Breast epithelium (tissue), 4 donors: ENCODE data around the gene CISD2. TPM values are rescaled to one million over a fixed set of nuclear protein-coding genes. Genes with fewer than 3 reads are reported as not detected.
"Not testable (repeated sequence)": the region's sequence is repeated elsewhere in the genome, so short reads cannot be mapped to it uniquely, and the experiment has no call there.

Experiments used
- DNase-seq, 2 donors: peaks; one replicate each; pipeline ENCODE4 v3.0.0-alpha.2; 2019; ENCODE audit warnings: low spot score in 2 of 2
- H3K27ac ChIP-seq, 2 donors: fragments of 200-600 bp; sonication (generic) in 1 of 2; one replicate each; pipeline ENCODE4 v1.5.1; 2016 to 2019; ENCODE audit warnings: mild to moderate bottlenecking in 1 of 2
- H3K27me3 ChIP-seq, 2 donors: fragments of 200-600 bp; sonication (generic) in 1 of 2; one replicate each; pipeline versions ENCODE4 v1.5.1 to v1.6.0; 2017 to 2019; ENCODE audit warnings: control low read depth in 1 of 2, mild to moderate bottlenecking in 1 of 2
- H3K36me3 ChIP-seq: fragments of 200-600 bp; one replicate; pipeline ENCODE4 v1.5.1; 2019
- H3K4me1 ChIP-seq, 2 donors: fragments of 200-600 bp; sonication (generic); one replicate each; pipeline ENCODE4 v1.5.1; 2016 to 2019; ENCODE audit warnings: control low read depth in 1 of 2
- H3K4me3 ChIP-seq, 3 donors: fragments of 200-600 bp; sonication (generic); 1 replicate in 2 of 3; 2 replicates in 1 of 3; pipeline ENCODE4 v1.5.1; 2016 to 2019; ENCODE audit warnings: mild to moderate bottlenecking in 3 of 3, moderate library complexity in 2 of 3
- H3K9me3 ChIP-seq, 2 donors: fragments of 200-600 bp; sonication (generic) in 1 of 2; one replicate each; pipeline ENCODE4 v1.5.1; 2016 to 2019; ENCODE audit warnings: control low read depth in 1 of 2
- POLR2A ChIP-seq: fragments of 450-650 bp; IDR thresholded peaks from one replicate; pipeline ENCODE4 v1.6.1; 2016; ENCODE audit warnings: antibody characterized with exemption, mild to moderate bottlenecking, moderate library complexity
- POLR2AphosphoS5 ChIP-seq, 3 donors: sonication (generic); formaldehyde crosslinking; IDR thresholded peaks; one replicate each; pipeline ENCODE4 v1.6.1; 2017; ENCODE audit warnings: antibody characterized with exemption in 3 of 3
- intact Hi-C: fragments of 100-400 bp; cut with DNase I; formaldehyde crosslinking; loops from one replicate; pipeline ENCODE4 v1.15.1; 2023; ENCODE audit warnings: low total_unique reads
- total RNA-seq, 3 donors: library from RNA; depleted of rRNA; stranded (reverse); fragments of >200 nt; gene quantifications; one replicate each; pipeline ENCODE4 v1.1.0, GENCODE V29; 2016
- TF ChIP-seq, protein P1 (sequence below), 3 donors: fragments of 450-650 bp; IDR thresholded peaks; one replicate each; pipeline ENCODE4 v1.5.1; 2016 to 2017; ENCODE audit warnings: antibody characterized with exemption in 3 of 3, mild to moderate bottlenecking in 3 of 3, moderate library complexity in 3 of 3

The CISD2 gene
- total RNA-seq, 3 donors from 2014 or later: 9.0 to 23.9 (median 17.4) TPM

DNA sequence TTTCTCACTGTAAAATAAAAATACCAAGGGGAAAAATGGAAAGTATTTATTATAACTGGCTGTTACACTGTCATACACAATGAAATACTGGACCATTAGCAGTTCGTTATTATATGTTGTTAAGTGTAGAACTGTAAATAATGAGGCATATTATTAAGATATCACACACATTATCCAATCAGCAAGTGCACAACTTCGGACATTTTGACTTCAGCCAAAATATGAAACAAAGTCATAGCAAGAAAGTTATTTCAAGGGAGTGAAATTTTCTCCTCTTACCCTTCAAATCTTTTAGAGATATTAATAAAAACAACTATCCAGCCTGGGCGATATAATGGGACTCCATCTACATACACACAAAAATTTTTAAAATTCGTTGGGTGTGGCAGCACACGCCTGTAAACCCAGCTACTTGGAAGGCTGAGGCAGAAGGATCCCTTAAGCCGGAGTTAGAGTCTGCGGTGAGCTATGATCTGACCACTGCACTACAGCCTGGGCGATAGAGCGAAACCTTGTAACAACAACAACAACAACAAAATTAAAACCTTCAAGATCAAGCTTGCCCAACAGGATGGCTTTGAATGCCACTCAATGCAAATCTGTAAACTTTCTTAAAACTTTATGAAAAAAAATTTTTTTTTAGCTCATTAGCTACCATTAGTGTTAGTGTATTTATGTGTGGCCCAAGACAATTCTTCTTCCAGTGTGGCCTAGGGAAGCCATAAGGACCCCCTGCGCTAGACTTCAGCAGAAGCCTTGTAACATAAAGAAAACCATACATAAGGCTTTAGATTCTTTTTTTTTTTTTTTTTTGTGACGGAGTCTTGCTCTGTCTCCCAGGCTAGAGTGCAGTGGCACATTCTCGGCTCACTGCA lies 1.3 kb upstream of the CISD2 start:
- no peaks in the 10 kb centered on the region for H3K9me3 ChIP-seq
- intact Hi-C loops: no loop called here
- H3K4me1 ChIP-seq: no peaks in the 10 kb centered on the region
- no peak for DNase-seq
- H3K4me3 ChIP-seq: peak overlapping the region; percentile 63 to 77 (median 75)
- H3K36me3 ChIP-seq: no peaks in the 10 kb centered on the region
- no peaks in the 10 kb centered on the region for H3K27me3 ChIP-seq
- TF ChIP-seq POLR2A (no peak), POLR2AphosphoS5 (IDR thresholded peaks at IDR 0.05) (no peak)
- TF ChIP-seq, protein P1, sequence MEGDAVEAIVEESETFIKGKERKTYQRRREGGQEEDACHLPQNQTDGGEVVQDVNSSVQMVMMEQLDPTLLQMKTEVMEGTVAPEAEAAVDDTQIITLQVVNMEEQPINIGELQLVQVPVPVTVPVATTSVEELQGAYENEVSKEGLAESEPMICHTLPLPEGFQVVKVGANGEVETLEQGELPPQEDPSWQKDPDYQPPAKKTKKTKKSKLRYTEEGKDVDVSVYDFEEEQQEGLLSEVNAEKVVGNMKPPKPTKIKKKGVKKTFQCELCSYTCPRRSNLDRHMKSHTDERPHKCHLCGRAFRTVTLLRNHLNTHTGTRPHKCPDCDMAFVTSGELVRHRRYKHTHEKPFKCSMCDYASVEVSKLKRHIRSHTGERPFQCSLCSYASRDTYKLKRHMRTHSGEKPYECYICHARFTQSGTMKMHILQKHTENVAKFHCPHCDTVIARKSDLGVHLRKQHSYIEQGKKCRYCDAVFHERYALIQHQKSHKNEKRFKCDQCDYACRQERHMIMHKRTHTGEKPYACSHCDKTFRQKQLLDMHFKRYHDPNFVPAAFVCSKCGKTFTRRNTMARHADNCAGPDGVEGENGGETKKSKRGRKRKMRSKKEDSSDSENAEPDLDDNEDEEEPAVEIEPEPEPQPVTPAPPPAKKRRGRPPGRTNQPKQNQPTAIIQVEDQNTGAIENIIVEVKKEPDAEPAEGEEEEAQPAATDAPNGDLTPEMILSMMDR (IDR thresholded peaks at IDR 0.05): no peak
- H3K27ac ChIP-seq: peak overlapping the region; percentile 97 to 98

DNA sequence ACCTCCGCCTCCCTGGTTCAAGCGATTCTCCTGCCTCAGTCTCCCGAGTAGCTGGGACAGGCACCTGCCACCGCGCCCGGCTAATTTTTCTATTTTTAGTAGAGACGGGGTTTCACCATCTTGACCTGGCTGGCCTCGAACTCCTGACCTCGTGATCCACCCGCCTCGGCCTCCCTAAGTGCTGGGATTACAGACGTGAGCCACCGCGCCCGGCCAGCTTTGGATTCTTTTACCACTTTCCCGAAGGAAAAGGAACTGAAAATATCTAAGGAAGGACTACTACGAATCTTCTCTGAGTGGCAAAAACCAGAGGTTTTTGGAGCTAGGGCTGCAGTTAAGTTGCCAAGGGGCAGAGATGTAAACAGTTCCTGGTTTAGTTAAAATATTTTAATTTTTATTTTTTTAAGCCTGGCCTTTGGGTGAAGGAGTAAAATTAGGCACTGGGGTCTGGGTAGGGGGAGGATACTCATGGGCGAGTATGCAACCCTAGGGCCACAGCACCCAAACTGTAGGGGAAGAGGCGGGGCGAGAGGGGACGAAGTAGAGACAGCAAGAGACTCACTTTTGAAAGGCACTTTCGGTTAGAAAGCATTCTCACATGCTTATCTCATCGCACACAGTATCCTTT lies 525 bp upstream of the CISD2 start:
- Histone ChIP-seq H3K4me1 (no peaks in the 10 kb centered on the region), H3K9me3 (no peaks in the 10 kb centered on the region), H3K4me3 (peak overlapping the region; percentile 63 to 77 (median 75)), H3K27me3 (no peaks in the 10 kb centered on the region), H3K27ac (peak overlapping the region; percentile 97 to 98), H3K36me3 (no peaks in the 10 kb centered on the region)
- peak; percentile 27 for TF ChIP-seq POLR2A
- no peak for TF ChIP-seq POLR2AphosphoS5 (IDR thresholded peaks at IDR 0.05)
- DNase-seq: peak in 1 of 2 donors; percentile 21
- intact Hi-C loops: no loop called here

DNA sequence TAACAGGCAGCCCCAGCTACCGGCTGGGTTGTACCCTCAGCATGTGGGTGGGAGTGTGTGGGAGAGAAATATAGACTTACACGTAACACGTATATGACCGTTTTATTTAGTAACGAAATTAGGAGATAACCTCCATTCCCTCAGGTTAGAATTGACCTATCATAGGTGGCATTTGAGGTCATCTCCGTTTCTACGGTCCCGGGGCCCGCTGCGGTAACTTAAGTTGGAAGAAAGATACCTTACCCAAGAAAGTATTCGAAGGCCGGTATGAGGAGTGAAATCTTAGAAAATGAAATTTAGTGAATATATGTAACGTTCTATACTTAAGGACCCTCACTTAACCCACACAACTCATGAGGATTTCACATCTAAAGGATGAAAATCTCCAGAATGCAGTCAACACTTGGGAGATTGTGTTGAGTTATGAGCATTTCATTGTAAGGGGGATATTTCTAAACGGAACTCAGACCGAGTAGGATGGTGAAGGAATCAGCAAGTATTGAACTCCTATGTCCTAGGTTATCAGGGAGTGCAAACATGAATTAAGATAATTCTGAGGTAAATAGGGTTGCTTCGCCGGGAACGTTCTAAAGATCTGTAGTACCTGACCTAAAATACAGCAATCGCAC lies 891 bp downstream of the CISD2 start:
- no peak for DNase-seq
- intact Hi-C loops: no loop called here
- Histone ChIP-seq H3K4me1 (no peaks in the 10 kb centered on the region), H3K27me3 (no peaks in the 10 kb centered on the region), H3K4me3 (peak overlapping the region; percentile 63 to 77 (median 75)), H3K36me3 (no peaks in the 10 kb centered on the region), H3K27ac (peak overlapping the region; percentile 97 to 98), H3K9me3 (no peaks in the 10 kb centered on the region)
- TF ChIP-seq, protein P1 (IDR thresholded peaks at IDR 0.05): no peak
- TF ChIP-seq POLR2A: no peak
- no peak for TF ChIP-seq POLR2AphosphoS5 (IDR thresholded peaks at IDR 0.05)

DNA sequence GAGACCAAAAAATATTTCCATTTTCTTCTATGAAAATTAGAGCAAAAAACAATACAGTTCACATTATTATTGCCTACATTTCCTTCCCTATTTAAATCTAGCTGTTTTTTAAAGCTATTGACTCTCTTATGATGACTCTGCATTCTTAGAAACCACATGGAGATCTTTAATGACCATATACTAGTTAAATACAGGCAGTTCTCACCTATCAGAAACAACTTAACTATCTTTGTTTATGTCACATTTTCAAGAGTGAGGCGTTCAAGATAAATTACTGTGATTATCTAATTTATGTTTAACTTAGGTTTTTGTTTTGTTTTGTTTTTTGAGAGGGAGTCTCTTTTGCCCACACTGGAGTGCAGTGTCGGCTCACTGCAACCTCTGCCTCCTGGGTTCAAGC lies 3.0 kb downstream of the CISD2 start:
- H3K9me3 ChIP-seq: no peaks in the 10 kb centered on the region
- intact Hi-C loops: no loop called here
- H3K27me3 ChIP-seq: no peaks in the 10 kb centered on the region
- H3K4me1 ChIP-seq: no peaks in the 10 kb centered on the region
- no peak for TF ChIP-seq POLR2AphosphoS5 (IDR thresholded peaks at IDR 0.05)
- TF ChIP-seq, protein P1 (IDR thresholded peaks at IDR 0.05): no peak
- TF ChIP-seq POLR2A: no peak
- no peak overlapping the region for H3K27ac ChIP-seq
- no peaks in the 10 kb centered on the region for H3K36me3 ChIP-seq
- no peak overlapping the region for H3K4me3 ChIP-seq
- DNase-seq: no peak

DNA sequence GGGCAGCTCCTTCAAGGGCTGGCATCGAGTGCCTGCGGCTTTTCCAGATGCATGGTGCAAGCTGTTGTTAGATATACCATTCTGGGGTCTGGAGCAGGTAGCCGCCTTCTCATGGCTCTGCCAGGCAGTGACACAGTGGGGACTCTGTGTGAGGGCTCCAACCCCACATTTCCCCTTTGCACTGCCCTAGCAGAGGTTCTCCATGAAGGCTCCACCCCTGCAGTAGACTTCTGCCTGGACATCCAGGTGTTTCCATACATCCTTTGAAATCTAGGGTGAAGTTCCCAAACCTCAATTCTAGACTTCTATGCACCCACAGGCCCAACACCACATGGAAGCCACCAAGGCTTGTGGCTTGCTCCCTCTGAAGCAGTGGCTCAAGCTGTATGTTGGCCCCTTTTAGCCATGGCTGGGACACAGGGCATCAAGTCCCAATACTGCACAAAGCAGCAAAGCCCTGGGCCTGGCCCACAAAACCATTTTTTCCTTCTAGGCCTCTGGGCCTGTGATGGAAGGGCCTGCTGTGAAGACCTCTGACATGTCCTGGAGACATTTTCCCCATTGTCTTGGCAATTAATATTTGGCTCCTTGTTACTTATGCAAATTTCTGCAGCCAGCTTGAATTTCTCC lies 8.8 kb downstream of the CISD2 start:
- not testable (repeated sequence) for H3K27ac ChIP-seq, H3K36me3 ChIP-seq

DNA sequence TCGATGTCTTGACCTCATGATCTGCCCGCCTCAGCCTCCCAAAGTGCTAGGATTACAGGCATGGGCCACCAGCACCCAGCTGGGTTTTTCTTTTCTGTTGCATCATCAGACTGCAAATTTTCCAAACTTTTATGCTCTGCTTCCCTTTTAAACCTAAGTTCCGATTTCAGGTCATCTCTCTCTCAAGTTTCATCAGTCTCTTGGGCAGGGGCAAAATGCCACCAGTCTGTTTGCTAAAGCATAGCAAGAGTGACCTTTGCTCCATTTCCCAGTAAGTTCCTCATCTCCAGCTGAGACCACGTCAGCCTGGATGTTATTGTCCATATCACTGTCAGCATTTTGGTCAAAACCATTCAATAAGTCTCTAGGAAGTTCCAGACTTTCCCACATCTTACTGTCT lies 9.6 kb downstream of the CISD2 start:
- H3K4me1 ChIP-seq, DNase-seq, H3K36me3 ChIP-seq, H3K27ac ChIP-seq, intact Hi-C loops, H3K4me3 ChIP-seq, H3K27me3 ChIP-seq, H3K9me3 ChIP-seq: not testable (repeated sequence)

More for the DNA sequence above, 8.8 kb downstream of the CISD2 start:
- H3K4me1 ChIP-seq, DNase-seq, H3K27me3 ChIP-seq, H3K9me3 ChIP-seq, intact Hi-C loops, H3K4me3 ChIP-seq: not testable (repeated sequence)
